ENCODE measurements around the gene ATAD3B.

DNA sequence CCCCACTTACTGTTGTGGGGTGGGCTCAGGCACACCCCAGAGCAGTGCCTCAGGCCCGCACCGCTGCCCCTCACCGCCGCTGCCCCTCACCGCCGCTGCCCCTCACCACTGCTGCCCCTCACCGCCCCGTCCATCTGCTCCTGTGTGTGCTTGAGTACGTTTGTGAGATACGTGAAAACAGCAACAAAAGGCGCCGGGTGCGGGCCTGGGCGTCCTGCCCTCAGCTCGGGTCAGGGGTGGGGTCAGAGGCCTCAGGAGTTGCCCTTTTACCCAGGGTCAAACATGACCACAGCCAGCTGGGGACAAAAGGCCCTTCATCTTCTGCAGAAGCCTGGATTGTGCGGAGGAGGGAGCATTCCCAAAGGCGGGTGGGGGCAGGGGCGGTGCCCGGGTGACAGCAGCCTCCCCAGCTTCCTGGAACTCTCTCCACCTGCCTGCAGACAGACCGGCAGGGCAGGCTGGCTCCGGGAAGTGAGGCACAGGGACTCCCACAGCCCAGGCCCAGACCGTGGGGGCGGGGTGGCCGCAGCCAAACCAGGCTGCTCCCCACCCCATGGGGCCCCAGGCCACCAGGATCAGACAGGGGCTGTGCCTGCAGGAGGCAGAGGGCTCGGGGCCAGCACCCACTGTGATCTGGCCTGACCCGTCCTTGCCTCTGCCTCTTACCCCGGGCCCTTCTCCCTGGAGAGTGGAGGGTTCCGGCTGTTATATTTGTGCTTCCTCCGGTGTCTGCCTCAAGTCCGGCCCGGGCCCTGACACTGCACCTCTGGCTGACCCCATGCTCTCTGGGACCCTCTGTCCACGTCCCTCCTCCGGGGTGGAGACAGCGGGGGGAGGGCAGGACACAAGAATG, 38.4 kb upstream of the ATAD3B start:
- TF ChIP-seq SPI1 (IDR thresholded peaks at IDR 0.05; ENCODE audit: low read depth, low read length): no peak
- no peak for TF ChIP-seq TAF1 (IDR thresholded peaks at IDR 0.05; ENCODE audit: low read depth, low read length)
